Renal cortical epithelial cell (primary cell): Measurements from ENCODE around the gene KCNC4. TPM values are rescaled to one million over a fixed set of nuclear protein-coding genes. Genes with fewer than 3 reads are reported as not detected.

Source experiments
- DNase-seq: peaks from one replicate; pipeline ENCODE4 v3.0.0-alpha.2; 2011; ENCODE audit warnings: low read depth
- total RNA-seq: library from RNA; depleted of rRNA; stranded (reverse); fragments of >200 nt; gene quantifications from 2 replicates; pipeline ENCODE4 v1.2.3, GENCODE V29; 2014

Gene KCNC4
- total RNA-seq, 1 donor from 2014 or later: 15.2 TPM

- no peak for DNase-seq
These were observed 22.0 kb upstream of the KCNC4 start for GRCh38 chr1:110188035-110188618.

GRCh38 chr1:110189181-110189580 lies 20.9 kb upstream of the KCNC4 start:
- no peak for DNase-seq

GRCh38 chr1:110190282-110190929 lies 19.7 kb upstream of the KCNC4 start:
- DNase-seq: no peak

- no peak for DNase-seq
These were observed 17.6 kb upstream of the KCNC4 start for GRCh38 chr1:110192541-110192940.

- no peak for DNase-seq
These were observed 14.9 kb upstream of the KCNC4 start for GRCh38 chr1:110195196-110195595.

GRCh38 chr1:110196917-110197765 lies 13.0 kb upstream of the KCNC4 start:
- peak; percentile 38 for DNase-seq

GRCh38 chr1:110197905-110198629 lies 12.0 kb upstream of the KCNC4 start:
- DNase-seq: no peak

- DNase-seq: no peak
These were observed 11.4 kb upstream of the KCNC4 start for GRCh38 chr1:110198746-110199145.

- DNase-seq: no peak
These were observed 9.9 kb upstream of the KCNC4 start for GRCh38 chr1:110200190-110200589.

- no peak for DNase-seq
These were observed 9.4 kb upstream of the KCNC4 start for GRCh38 chr1:110200666-110201065.

- no peak for DNase-seq
These were observed 8.8 kb upstream of the KCNC4 start for GRCh38 chr1:110201157-110201825.

GRCh38 chr1:110203021-110203661 lies 7.0 kb upstream of the KCNC4 start:
- DNase-seq: peak; percentile 60

GRCh38 chr1:110205156-110205555 lies 5.0 kb upstream of the KCNC4 start:
- no peak for DNase-seq

GRCh38 chr1:110205591-110206155 lies 4.4 kb upstream of the KCNC4 start:
- no peak for DNase-seq

GRCh38 chr1:110206261-110206920 lies 3.7 kb upstream of the KCNC4 start:
- DNase-seq: no peak

GRCh38 chr1:110207831-110208230 lies 2.3 kb upstream of the KCNC4 start:
- no peak for DNase-seq

GRCh38 chr1:110208916-110209645 lies 1.0 kb upstream of the KCNC4 start:
- DNase-seq: no peak

- DNase-seq: no peak
These were observed 736 bp downstream of the KCNC4 start for GRCh38 chr1:110210604-110211495.
